PC-3 (cell line): Measurements from ENCODE around the gene CARD11.

Experiments
- EZH2 ChIP-seq: fragments of 300-600 bp; sonication (generic); IDR thresholded peaks from one replicate; pipeline ENCODE4 v1.6.1; 2017; ENCODE audit warnings: antibody characterized with exemption, mild to moderate bottlenecking, low read length; ENCODE audit not compliant: unreplicated experiment
- EZH2phosphoT487 ChIP-seq: fragments of 300-600 bp; sonication (generic); IDR thresholded peaks from 2 replicates; pipeline ENCODE4 v1.6.1; 2018; ENCODE audit warnings: mild to moderate bottlenecking, antibody characterized with exemption, low read length, borderline replicate concordance
- TF ChIP-seq, protein P1 (sequence below): fragments of 300-600 bp; sonication (generic); conservative IDR thresholded peaks from 2 replicates; pipeline ENCODE4 v1.5.1; 2017; ENCODE audit warnings: antibody characterized with exemption, low read depth, mild to moderate bottlenecking, low read length

DNA sequence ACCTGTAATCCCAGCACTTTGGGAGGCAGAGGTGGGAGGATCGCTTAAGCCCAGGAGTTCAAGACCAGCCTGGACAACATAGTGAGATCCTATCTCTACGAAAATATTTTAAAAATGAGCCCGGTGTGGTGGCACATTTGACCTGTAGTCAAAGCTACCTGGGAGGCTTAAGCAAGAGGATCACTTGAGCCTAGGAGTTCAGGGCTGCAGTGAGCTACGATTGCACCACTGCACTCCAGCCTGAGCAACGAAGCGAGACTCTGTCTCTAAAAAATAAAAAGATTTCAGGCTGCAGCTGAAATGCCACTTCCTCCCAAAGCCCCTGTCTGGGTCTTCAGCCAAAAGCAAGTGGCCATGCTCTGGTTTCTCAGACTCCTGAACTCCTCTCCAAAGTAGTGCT, 38.7 kb upstream of the CARD11 start:
- TF ChIP-seq, protein P1, sequence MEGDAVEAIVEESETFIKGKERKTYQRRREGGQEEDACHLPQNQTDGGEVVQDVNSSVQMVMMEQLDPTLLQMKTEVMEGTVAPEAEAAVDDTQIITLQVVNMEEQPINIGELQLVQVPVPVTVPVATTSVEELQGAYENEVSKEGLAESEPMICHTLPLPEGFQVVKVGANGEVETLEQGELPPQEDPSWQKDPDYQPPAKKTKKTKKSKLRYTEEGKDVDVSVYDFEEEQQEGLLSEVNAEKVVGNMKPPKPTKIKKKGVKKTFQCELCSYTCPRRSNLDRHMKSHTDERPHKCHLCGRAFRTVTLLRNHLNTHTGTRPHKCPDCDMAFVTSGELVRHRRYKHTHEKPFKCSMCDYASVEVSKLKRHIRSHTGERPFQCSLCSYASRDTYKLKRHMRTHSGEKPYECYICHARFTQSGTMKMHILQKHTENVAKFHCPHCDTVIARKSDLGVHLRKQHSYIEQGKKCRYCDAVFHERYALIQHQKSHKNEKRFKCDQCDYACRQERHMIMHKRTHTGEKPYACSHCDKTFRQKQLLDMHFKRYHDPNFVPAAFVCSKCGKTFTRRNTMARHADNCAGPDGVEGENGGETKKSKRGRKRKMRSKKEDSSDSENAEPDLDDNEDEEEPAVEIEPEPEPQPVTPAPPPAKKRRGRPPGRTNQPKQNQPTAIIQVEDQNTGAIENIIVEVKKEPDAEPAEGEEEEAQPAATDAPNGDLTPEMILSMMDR = no peak
- TF ChIP-seq EZH2 (no peak), EZH2phosphoT487 (no peak)
